H1 (cell line): Measurements from ENCODE around the gene RRAD.

Experiments
- CEBPB ChIP-seq: IDR thresholded peaks from 2 replicates; pipeline ENCODE4 v1.6.1; 2012; ENCODE audit warnings: low read depth, low read length
- CTCF ChIP-seq, 3 experiments: IDR thresholded peaks; 1 replicate in 2 of 3; 2 replicates in 1 of 3; pipeline versions ENCODE4 v1.5.1 to v1.6.1; 2011; ENCODE audit warnings: low read length in 3 of 3, mild to moderate bottlenecking in 3 of 3, inconsistent platforms in 2 of 3, low read depth in 1 of 3, moderate library complexity in 1 of 3; ENCODE audit not compliant: insufficient read depth in 1 of 3; ENCODE audit errors: control extremely low read depth in 1 of 3
- EP300 ChIP-seq, 2 experiments: IDR thresholded peaks; 1 replicate in 1 of 2; 2 replicates in 1 of 2; pipeline ENCODE4 v1.6.1; 2011 to 2012; ENCODE audit warnings: low read depth in 2 of 2, low read length in 2 of 2, mild to moderate bottlenecking in 2 of 2, borderline replicate concordance in 1 of 2, inconsistent platforms in 1 of 2, moderate library complexity in 1 of 2
- EZH2 ChIP-seq: fragments of 200-600 bp; sonication (generic); IDR thresholded peaks from 2 replicates; pipeline ENCODE4 v1.7.1; 2012; ENCODE audit warnings: low read depth, mild to moderate bottlenecking, moderate library complexity, low read length, inconsistent platforms; ENCODE audit not compliant: severe bottlenecking
- POLR2A ChIP-seq, 2 experiments: IDR thresholded peaks; 1 replicate in 1 of 2; 2 replicates in 1 of 2; pipeline ENCODE4 v1.6.1; 2011; ENCODE audit warnings: low read depth in 2 of 2, low read length in 2 of 2, mild to moderate bottlenecking in 2 of 2; ENCODE audit errors: control extremely low read depth in 1 of 2
- POLR2AphosphoS5 ChIP-seq: IDR thresholded peaks from 2 replicates; pipeline ENCODE4 v1.6.1; 2011; ENCODE audit warnings: low read depth, low read length
- RFX5 ChIP-seq: IDR thresholded peaks from 2 replicates; pipeline ENCODE4 v1.6.1; 2011; ENCODE audit warnings: low read depth, low read length, improper control_type of control experiment, borderline replicate concordance
- TAF1 ChIP-seq: IDR thresholded peaks from 2 replicates; pipeline ENCODE4 v1.6.1; 2011; ENCODE audit warnings: mild to moderate bottlenecking, low read depth, low read length
- USF2 ChIP-seq: IDR thresholded peaks from 2 replicates; pipeline ENCODE4 v1.6.1; 2011; ENCODE audit warnings: low read length, improper control_type of control experiment

DNA sequence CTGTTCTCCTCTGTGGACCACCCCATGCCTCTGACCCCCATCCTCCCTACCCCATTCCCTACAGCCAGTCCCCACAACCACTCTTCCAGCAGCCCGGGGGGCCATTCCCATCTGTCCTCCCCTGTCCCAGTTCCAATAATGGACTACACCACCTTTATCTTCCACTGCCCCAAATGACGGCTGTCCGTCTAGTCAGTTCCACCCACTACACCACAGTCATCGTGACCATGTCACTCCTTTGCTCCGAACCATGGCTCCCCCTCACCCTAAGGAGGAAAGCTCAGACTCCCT, 29.7 kb downstream of the RRAD start:
- no peak for TF ChIP-seq POLR2A (IDR thresholded peaks at IDR 0.05; ENCODE audit: control extremely low read depth in 1 of 2, low read depth in 2 of 2, low read length in 2 of 2)
- no peak for TF ChIP-seq USF2
- no peak for TF ChIP-seq RFX5
- no peak for TF ChIP-seq TAF1
- TF ChIP-seq EP300 (IDR thresholded peaks at IDR 0.05; ENCODE audit: borderline replicate concordance in 1 of 2, low read depth in 2 of 2, low read length in 2 of 2): no peak
- no peak for TF ChIP-seq CTCF (IDR thresholded peaks at IDR 0.05; ENCODE audit: control extremely low read depth in 1 of 3, insufficient read depth in 1 of 3, low read depth in 1 of 3, low read length in 3 of 3)
- TF ChIP-seq CEBPB: no peak
- no peak for TF ChIP-seq POLR2AphosphoS5
- no peak for TF ChIP-seq EZH2
